HepG2 (cell line): ENCODE measurements around the gene FAM169A. TPM values are rescaled to one million over a fixed set of nuclear protein-coding genes. Genes with fewer than 3 reads are reported as not detected.
A peak's percentile ranks its signal among the peaks of the same experiment; 100 is the strongest.

Experiments
- BHLHE40 ChIP-seq: IDR thresholded peaks from 2 replicates; pipeline ENCODE4 v1.6.1; 2011; ENCODE audit warnings: low read length, improper control_type of control experiment
- BORCS8-MEF2B ChIP-seq: sonication (generic); formaldehyde crosslinking; IDR thresholded peaks from 2 replicates; pipeline ENCODE4 v1.8.0; 2022; ENCODE audit warnings: mild to moderate bottlenecking, missing genetic modification reagents
- CBX2 ChIP-seq, 2 experiments: fragments of 200-600 bp in 1 of 2; sonication (generic); formaldehyde crosslinking in 1 of 2; IDR thresholded peaks; 2 replicates each; pipeline versions ENCODE4 v1.7.0 to v1.8.1; 2018 to 2022; ENCODE audit warnings: low read depth in 2 of 2, low read length in 1 of 2, mild to moderate bottlenecking in 1 of 2, missing genetic modification reagents in 1 of 2
- GPN1 ChIP-seq: sonication (generic); formaldehyde crosslinking; IDR thresholded peaks from 2 replicates; pipeline ENCODE4 v1.5.1; 2020; ENCODE audit warnings: missing genetic modification reagents, borderline replicate concordance
- NFAT5 ChIP-seq: sonication (generic); formaldehyde crosslinking; IDR thresholded peaks from 2 replicates; pipeline ENCODE4 v1.4.0; 2020; ENCODE audit warnings: missing genetic modification reagents
- SALL2 ChIP-seq: sonication (generic); formaldehyde crosslinking; IDR thresholded peaks from 2 replicates; pipeline ENCODE4 v1.8.1; 2023; ENCODE audit warnings: mild to moderate bottlenecking, missing genetic modification reagents, inconsistent platforms
- SNAPC2 ChIP-seq: sonication (generic); formaldehyde crosslinking; IDR thresholded peaks from 2 replicates; pipeline ENCODE4 v1.8.1; 2022; ENCODE audit warnings: mild to moderate bottlenecking, missing genetic modification reagents
- TEAD3 ChIP-seq: optimal IDR thresholded peaks from 2 replicates; pipeline ENCODE3; 2016; ENCODE audit warnings: borderline replicate concordance
- THAP9 ChIP-seq: sonication (generic); formaldehyde crosslinking; IDR thresholded peaks from 2 replicates; pipeline ENCODE4; 2020; ENCODE audit warnings: missing genetic modification reagents, mild to moderate bottlenecking, borderline replicate concordance
- TSC22D2 ChIP-seq: sonication (generic); formaldehyde crosslinking; IDR thresholded peaks from 2 replicates; pipeline ENCODE4 v1.5.1; 2020; ENCODE audit warnings: missing genetic modification reagents, mild to moderate bottlenecking, borderline replicate concordance
- ZKSCAN8 ChIP-seq: IDR thresholded peaks from 2 replicates; pipeline ENCODE4 v1.6.1; 2016; ENCODE audit warnings: borderline replicate concordance, missing genetic modification reagents, missing compliant biosample characterization
- ZNF180 ChIP-seq: sonication (generic); formaldehyde crosslinking; IDR thresholded peaks from 2 replicates; pipeline ENCODE4 v1.4.0; 2020; ENCODE audit warnings: low read depth, missing genetic modification reagents, borderline replicate concordance
- ZNF260 ChIP-seq: sonication (generic); formaldehyde crosslinking; IDR thresholded peaks from 2 replicates; pipeline ENCODE4 v1.4.0; 2020; ENCODE audit warnings: missing genetic modification reagents, low read depth, mild to moderate bottlenecking, borderline replicate concordance
- ZNF282 ChIP-seq: fragments of 450-650 bp; IDR thresholded peaks from 2 replicates; pipeline ENCODE4 v1.6.1; 2018; ENCODE audit not compliant: partially characterized antibody
- ZNF547 ChIP-seq: sonication (generic); formaldehyde crosslinking; IDR thresholded peaks from 2 replicates; pipeline ENCODE4 v1.5.1; 2020; ENCODE audit warnings: mild to moderate bottlenecking, missing genetic modification reagents
- polyA plus RNA-seq, 8 experiments: library from polyadenylated mRNA; depleted of rRNA in 3 of 8; stranded (reverse) in 7 of 8; unstranded in 1 of 8; fragments of >200 nt; fragmentation: Illumina TruSeq in 4 of 8; extraction: Trizol in 4 of 8; gene quantifications; 2 replicates each; pipeline versions ENCODE4 v1.2.1 to v1.2.3, GENCODE V29; 2011 to 2016; ENCODE audit warnings: low read depth in 4 of 8, missing spikeins in 1 of 8, mixed read lengths in 1 of 8; ENCODE audit not compliant: insufficient read depth in 1 of 8
- total RNA-seq, 5 experiments: library from RNA; depleted of rRNA; stranded (reverse); fragments of >200 nt; fragmentation: Illumina TruSeq; extraction: Trizol; gene quantifications; 2 replicates each; pipeline ENCODE4 v1.2.3, GENCODE V29; 2016; ENCODE audit warnings: low read depth in 1 of 5
- TF ChIP-seq, protein P1 (sequence below): IDR thresholded peaks from 2 replicates; pipeline ENCODE4 v1.6.1; 2016; ENCODE audit warnings: missing compliant biosample characterization, missing genetic modification reagents, borderline replicate concordance
- TF ChIP-seq, protein P2 (sequence below): sonication (generic); formaldehyde crosslinking; IDR thresholded peaks from 2 replicates; pipeline ENCODE4 v1.4.0; 2020; ENCODE audit warnings: missing genetic modification reagents

The FAM169A gene
- total and polyA plus RNA-seq, 2 of the 13 experiments (the other 11 are each of a cell fraction or from before 2014, with no cell fraction given) = 21.1 to 110 TPM

DNA sequence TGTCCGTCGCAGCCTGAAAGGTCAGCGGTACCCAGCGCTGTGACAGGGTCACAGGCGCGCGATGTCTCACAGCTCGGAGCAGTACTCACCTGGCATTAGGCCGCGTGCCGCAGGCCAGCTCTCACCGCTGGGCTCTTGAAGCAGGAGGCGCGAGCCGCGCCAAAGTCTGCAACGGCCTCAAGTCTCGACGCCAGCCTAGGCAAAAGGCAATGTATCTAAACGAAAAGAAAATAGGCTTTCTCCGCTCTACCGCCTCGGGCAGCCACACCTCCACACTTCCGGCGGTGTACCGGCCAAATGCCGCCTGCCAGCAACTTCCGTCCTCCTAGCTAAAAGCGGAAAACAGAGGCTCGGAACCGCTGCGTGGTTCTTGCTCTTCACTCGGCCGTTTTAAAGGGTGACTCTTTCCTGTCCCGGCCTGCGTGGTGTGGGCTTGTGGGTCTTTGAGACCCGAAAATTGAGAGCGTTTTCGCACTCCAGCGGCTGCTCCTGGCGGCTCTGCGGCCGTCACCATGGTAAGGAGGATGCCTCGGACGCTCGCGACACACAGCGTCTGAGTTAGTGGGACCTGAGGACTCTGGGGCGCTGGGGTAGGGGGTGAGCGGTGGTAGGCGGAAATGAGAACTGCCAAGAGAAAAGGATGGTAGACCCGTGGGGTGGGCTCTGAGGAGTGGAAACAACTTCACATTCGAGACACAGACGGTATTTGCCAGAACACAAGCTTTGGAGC, 99.2 kb downstream of the FAM169A start, which contains the start of the genes GFM2 and NSA2 (continued):
- no peak for TF ChIP-seq NFAT5 (CRISPR knock-in tag)
- TF ChIP-seq, protein P1, sequence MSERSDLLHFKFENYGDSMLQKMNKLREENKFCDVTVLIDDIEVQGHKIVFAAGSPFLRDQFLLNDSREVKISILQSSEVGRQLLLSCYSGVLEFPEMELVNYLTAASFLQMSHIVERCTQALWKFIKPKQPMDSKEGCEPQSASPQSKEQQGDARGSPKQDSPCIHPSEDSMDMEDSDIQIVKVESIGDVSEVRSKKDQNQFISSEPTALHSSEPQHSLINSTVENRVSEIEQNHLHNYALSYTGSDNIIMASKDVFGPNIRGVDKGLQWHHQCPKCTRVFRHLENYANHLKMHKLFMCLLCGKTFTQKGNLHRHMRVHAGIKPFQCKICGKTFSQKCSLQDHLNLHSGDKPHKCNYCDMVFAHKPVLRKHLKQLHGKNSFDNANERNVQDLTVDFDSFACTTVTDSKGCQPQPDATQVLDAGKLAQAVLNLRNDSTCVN (CRISPR knock-in tag) = peak; percentile 60; the same call in 1 of the 2 replicates
- peak; percentile 81 for TF ChIP-seq BORCS8-MEF2B (CRISPR knock-in tag)
- no peak for TF ChIP-seq ZNF260 (CRISPR knock-in tag)
- peak; percentile 94 for TF ChIP-seq THAP9 (CRISPR knock-in tag)
- peak; percentile 91 for TF ChIP-seq ZNF547
- TF ChIP-seq CBX2 (IDR thresholded peaks at IDR 0.05; ENCODE audit: low read depth, low read length) = no peak
- TF ChIP-seq CBX2 (CRISPR knock-in tag; IDR thresholded peaks at IDR 0.05; ENCODE audit: low read depth) = no peak
- TF ChIP-seq SNAPC2 (CRISPR knock-in tag) = peak; percentile 45; the same call in 1 of the 2 replicates
- TF ChIP-seq, protein P2, sequence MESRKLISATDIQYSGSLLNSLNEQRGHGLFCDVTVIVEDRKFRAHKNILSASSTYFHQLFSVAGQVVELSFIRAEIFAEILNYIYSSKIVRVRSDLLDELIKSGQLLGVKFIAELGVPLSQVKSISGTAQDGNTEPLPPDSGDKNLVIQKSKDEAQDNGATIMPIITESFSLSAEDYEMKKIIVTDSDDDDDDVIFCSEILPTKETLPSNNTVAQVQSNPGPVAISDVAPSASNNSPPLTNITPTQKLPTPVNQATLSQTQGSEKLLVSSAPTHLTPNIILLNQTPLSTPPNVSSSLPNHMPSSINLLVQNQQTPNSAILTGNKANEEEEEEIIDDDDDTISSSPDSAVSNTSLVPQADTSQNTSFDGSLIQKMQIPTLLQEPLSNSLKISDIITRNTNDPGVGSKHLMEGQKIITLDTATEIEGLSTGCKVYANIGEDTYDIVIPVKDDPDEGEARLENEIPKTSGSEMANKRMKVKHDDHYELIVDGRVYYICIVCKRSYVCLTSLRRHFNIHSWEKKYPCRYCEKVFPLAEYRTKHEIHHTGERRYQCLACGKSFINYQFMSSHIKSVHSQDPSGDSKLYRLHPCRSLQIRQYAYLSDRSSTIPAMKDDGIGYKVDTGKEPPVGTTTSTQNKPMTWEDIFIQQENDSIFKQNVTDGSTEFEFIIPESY = peak; percentile 57; the same call in 1 of the 2 replicates
- TF ChIP-seq GPN1 (CRISPR knock-in tag) = no peak
- no peak for TF ChIP-seq ZNF282
- TF ChIP-seq TEAD3 = peak; percentile 30
- peak; percentile 91; the same call in 1 of the 2 replicates for TF ChIP-seq SALL2
- TF ChIP-seq BHLHE40 = no peak
- peak; percentile 69; the same call in 1 of the 2 replicates for TF ChIP-seq ZKSCAN8
- no peak for TF ChIP-seq ZNF180
- TF ChIP-seq TSC22D2 (CRISPR knock-in tag) = peak; percentile 87; the same call in 1 of the 2 replicates
